Cardiac fibroblast (primary cell): Measurements from ENCODE around the gene SYT7.
A peak's percentile ranks its signal among the peaks of the same experiment; 100 is the strongest.
"Not testable (repeated sequence)": the region's sequence is repeated elsewhere in the genome, so short reads cannot be mapped to it uniquely, and the experiment has no call there.

Experiments
- DNase-seq, 2 donors: peaks; one replicate each; pipeline versions ENCODE4 v3.0.0 to v3.0.0-alpha.2; 2010; ENCODE audit warnings: low read depth in 2 of 2
- H3K4me3 ChIP-seq, 2 donors: replicated peaks in 1 of 2; 1 replicate in 1 of 2; 2 replicates in 1 of 2; pipeline ENCODE4 v1.5.1; 2011; ENCODE audit warnings: low read depth in 2 of 2, low read length in 2 of 2, mild to moderate bottlenecking in 2 of 2, moderate library complexity in 1 of 2
- TF ChIP-seq, protein P1 (sequence below): IDR thresholded peaks from one replicate; pipeline ENCODE4 v1.5.1; 2011; ENCODE audit warnings: low read depth, mild to moderate bottlenecking, low read length, inconsistent platforms

The SYT7 gene

DNA sequence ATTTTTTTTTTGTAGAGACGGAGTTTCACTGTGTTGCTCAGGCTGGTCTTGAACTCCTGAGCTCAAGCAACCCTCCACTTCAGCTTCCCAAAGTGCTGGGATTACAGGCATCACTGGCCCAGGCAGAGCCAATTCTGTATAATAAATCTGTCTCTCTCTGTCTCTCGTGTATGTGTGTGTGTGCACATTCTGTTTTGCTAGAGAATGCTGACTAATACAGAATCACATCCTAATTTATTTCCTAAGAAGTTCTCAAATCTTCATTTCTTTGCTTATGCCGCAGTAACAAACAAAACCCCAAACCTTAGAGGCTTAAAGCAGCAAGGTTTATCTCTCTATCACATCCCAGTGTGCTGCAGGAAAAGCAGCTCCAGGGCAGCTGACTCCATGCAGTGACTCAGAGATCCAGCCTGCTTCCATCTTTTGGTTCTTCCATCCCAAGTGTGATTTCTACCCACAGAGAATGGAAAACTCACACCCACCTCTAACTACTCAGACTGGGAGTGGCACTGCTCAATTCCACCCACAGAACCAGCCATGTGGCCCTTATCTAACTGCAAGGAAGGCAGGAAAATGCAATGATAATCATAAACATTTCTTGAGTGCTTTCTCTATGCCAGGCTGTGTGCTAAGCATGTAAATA lies 107.4 kb downstream of the SYT7 start:
- no peak overlapping the region for H3K4me3 ChIP-seq
- peak; percentile 33 to 37 for DNase-seq
- TF ChIP-seq, protein P1, sequence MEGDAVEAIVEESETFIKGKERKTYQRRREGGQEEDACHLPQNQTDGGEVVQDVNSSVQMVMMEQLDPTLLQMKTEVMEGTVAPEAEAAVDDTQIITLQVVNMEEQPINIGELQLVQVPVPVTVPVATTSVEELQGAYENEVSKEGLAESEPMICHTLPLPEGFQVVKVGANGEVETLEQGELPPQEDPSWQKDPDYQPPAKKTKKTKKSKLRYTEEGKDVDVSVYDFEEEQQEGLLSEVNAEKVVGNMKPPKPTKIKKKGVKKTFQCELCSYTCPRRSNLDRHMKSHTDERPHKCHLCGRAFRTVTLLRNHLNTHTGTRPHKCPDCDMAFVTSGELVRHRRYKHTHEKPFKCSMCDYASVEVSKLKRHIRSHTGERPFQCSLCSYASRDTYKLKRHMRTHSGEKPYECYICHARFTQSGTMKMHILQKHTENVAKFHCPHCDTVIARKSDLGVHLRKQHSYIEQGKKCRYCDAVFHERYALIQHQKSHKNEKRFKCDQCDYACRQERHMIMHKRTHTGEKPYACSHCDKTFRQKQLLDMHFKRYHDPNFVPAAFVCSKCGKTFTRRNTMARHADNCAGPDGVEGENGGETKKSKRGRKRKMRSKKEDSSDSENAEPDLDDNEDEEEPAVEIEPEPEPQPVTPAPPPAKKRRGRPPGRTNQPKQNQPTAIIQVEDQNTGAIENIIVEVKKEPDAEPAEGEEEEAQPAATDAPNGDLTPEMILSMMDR = no peak

DNA sequence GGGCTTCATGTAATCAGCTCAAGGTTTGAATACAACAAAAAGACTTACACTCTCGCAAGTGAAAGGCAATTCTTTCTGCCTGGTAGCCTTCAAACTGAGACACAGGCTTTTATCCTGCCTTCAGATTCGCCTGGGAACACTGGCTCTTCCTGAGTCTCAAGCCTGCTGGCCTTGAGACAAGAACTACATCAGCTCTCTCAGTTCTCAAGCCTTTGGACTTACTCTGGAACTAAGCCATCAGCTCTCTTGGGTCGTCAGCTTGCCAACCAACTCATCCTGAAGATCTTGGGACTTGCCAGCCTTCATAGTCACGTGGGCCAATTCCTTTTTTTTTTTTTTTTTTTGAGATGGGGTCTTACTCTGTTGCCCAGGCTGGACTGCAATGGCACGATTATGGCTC lies 108.0 kb downstream of the SYT7 start:
- no peak overlapping the region for H3K4me3 ChIP-seq
- DNase-seq = peak; percentile 82 to 90
- TF ChIP-seq, protein P1 = no peak

DNA sequence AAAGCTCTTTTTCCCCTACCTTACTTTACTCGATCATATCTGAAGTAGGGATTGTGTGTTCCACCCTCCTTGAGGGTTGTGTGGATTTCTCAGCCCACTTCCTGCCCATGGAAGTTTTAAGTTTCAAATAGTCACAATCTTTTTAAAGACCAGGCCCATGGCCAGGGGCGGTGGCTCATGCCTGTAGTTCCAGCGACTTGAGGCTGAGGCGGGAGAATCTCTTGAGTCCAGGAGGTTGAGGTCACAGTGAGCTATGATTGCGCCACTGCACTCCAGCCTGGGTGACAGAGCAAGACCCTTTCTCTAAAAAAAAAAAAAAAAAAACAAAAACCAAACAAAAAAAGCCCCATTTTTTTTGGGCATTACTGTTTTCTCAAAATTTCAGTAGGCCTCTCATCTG lies 108.6 kb downstream of the SYT7 start:
- H3K4me3 ChIP-seq = no peak overlapping the region
- TF ChIP-seq, protein P1 = no peak
- DNase-seq = peak; percentile 63 to 64

DNA sequence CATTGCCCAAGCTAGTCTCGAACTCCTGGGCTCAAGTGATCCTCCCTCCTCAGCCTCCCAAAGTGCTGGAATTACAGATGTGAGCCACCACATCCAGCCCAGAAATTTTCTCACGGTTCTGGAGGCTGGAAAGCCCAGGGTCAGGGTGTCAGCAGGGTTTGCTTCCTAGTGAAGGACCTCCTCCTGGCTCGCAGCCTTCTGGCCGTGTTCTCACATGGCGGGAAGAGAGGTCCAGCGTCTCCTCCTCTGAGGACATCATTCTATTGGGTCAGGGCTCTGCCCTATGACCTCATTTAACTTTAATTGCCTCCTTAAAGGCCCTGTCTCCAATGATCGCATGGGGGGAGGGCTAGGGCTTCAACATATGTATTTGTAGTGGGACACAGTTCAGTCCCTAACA lies 112.9 kb downstream of the SYT7 start:
- DNase-seq = no peak
- TF ChIP-seq, protein P1 = no peak

DNA sequence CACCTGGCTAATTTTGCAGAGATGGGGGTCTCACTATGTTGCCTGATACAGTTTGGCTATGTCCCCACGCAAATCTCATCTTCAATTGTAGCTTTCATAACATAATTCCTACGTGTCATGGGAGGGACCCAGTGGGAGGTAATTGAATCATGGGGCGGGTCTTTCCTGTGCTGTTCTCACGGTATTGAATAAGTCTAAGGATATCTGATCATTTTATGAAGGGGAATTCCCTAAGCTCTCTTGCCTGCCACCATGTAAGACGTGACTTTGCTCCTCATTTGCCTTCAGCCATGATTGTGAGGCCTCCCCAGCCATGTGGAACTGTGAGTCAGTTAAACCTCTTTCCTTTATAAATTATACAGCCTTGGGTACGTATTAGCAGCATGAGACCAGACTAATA lies 113.3 kb downstream of the SYT7 start:
- not testable (repeated sequence) for H3K4me3 ChIP-seq, DNase-seq

More for the DNA sequence above, 112.9 kb downstream of the SYT7 start:
- H3K4me3 ChIP-seq = no peak overlapping the region
